Smooth muscle cell (in vitro differentiated cells): Measurements from ENCODE around the gene SLC35A5. TPM values are rescaled to one million over a fixed set of nuclear protein-coding genes. Genes with fewer than 3 reads are reported as not detected.

Experiments
- DNase-seq: peaks from one replicate; lab custom pipeline; 2025; ENCODE audit not compliant: unreplicated experiment; lab: John Stamatoyannopoulos, UW
- H2AFZ ChIP-seq: fragments of 200-600 bp; sonication (generic); 2 replicates; pipeline ENCODE4 v1.6.0; 2016; ENCODE audit warnings: antibody characterized with exemption, low read depth, mild to moderate bottlenecking
- H3F3A ChIP-seq: fragments of 200-600 bp; sonication (generic); 2 replicates; pipeline ENCODE4 v1.6.0; 2017; ENCODE audit warnings: antibody characterized with exemption, low read depth
- H3K27ac ChIP-seq: fragments of 200-600 bp; sonication (generic); 2 replicates; pipeline ENCODE4 v1.5.1; 2016; ENCODE audit warnings: low read depth, mild to moderate bottlenecking
- H3K27me3 ChIP-seq: fragments of 200-600 bp; sonication (generic); 2 replicates; pipeline ENCODE4 v1.6.1; 2016; ENCODE audit warnings: low read depth, mild to moderate bottlenecking
- H3K36me3 ChIP-seq: fragments of 200-600 bp; sonication (generic); 2 replicates; pipeline ENCODE4 v1.5.1; 2016; ENCODE audit warnings: low read depth
- H3K4me1 ChIP-seq: fragments of 200-600 bp; sonication (generic); 2 replicates; pipeline ENCODE4 v1.5.1; 2016; ENCODE audit warnings: low read depth
- H3K4me2 ChIP-seq: fragments of 200-600 bp; sonication (generic); 2 replicates; pipeline ENCODE4 v1.6.0; 2016; ENCODE audit warnings: mild to moderate bottlenecking
- H3K4me3 ChIP-seq: fragments of 200-600 bp; sonication (generic); 2 replicates; pipeline ENCODE4 v1.5.1; 2016; ENCODE audit warnings: mild to moderate bottlenecking
- H3K79me2 ChIP-seq: fragments of 200-600 bp; sonication (generic); 2 replicates; pipeline ENCODE4 v1.6.0; 2016; ENCODE audit warnings: low read depth, mild to moderate bottlenecking
- H3K9ac ChIP-seq: fragments of 200-600 bp; sonication (generic); 2 replicates; pipeline ENCODE4 v1.6.0; 2016; ENCODE audit warnings: low read depth
- H3K9me3 ChIP-seq: fragments of 200-600 bp; sonication (generic); replicated peaks from 2 replicates; pipeline ENCODE4 v1.5.1; 2016; ENCODE audit warnings: low read depth
- H4K20me1 ChIP-seq: fragments of 200-600 bp; sonication (generic); 2 replicates; pipeline ENCODE4 v1.6.0; 2016; ENCODE audit warnings: low read depth
- CTCF ChIP-seq: fragments of 200-600 bp; sonication (generic); IDR thresholded peaks from 2 replicates; pipeline ENCODE4 v1.5.1; 2017; ENCODE audit warnings: borderline replicate concordance, mild to moderate bottlenecking, antibody characterized with exemption; ENCODE audit not compliant: insufficient read depth, poor library complexity, severe bottlenecking
- WGBS: methylation state at CpG from one replicate; pipeline ENCODE4 v1.1.7; 2016; ENCODE audit warnings: low lambda C conversion rate; 5-methylcytosine and 5-hydroxymethylcytosine counted together
- polyA plus RNA-seq: library from polyadenylated mRNA; unstranded; fragments of >200 nt; fragmentation: Nextera tagmentation; extraction: Ambion mirVana; gene quantifications from 2 replicates; pipeline ENCODE4 v1.2.1, GENCODE V29; 2016
- total RNA-seq: library from RNA; depleted of rRNA; stranded (reverse); fragments of >200 nt; gene quantifications from 2 replicates; pipeline ENCODE4 v1.2.3, GENCODE V29; 2014

Gene SLC35A5
- total and polyA plus RNA-seq, 2 experiments from 2014 or later: 18.1 to 28.0 TPM

DNA sequence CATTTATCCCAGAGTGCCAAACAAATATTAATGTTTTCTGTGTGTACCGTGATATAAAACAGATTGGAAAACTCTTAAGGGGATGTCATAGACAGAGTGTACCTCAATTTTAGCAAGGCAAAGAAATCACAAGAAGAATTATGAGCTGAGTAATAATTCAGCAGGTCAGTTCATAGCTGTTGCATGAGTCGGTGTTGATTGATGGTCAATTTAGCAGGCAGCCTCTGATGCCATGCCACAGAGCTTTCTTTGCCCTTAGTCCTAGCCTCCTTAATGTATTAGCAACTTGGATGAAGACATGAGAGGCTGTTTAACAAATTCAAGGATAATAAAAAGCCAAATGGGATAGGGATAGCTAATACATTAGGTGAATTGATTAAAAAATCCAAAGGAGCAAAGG, 6.8 kb downstream of the SLC35A5 start:
- no peak overlapping the region for H3K4me2 ChIP-seq
- WGBS: 92% methylated on average over 2 of the region's 2 CpGs
- no peaks in the 10 kb centered on the region for H3K79me2 ChIP-seq
- TF ChIP-seq CTCF: no peak
- H3K9me3 ChIP-seq: no peaks in the 10 kb centered on the region
- no peaks in the 10 kb centered on the region for H3F3A ChIP-seq
- DNase-seq: no peak
- H3K36me3 ChIP-seq: peaks cover 9% of the 10 kb centered on the region
- no peaks in the 10 kb centered on the region for H4K20me1 ChIP-seq
- no peak overlapping the region for H3K27ac ChIP-seq
- no peak overlapping the region for H3K9ac ChIP-seq
- no peak overlapping the region for H2AFZ ChIP-seq
- peaks cover 2% of the 10 kb centered on the region for H3K4me1 ChIP-seq
- no peak overlapping the region for H3K4me3 ChIP-seq
- H3K27me3 ChIP-seq: no peaks in the 10 kb centered on the region

DNA sequence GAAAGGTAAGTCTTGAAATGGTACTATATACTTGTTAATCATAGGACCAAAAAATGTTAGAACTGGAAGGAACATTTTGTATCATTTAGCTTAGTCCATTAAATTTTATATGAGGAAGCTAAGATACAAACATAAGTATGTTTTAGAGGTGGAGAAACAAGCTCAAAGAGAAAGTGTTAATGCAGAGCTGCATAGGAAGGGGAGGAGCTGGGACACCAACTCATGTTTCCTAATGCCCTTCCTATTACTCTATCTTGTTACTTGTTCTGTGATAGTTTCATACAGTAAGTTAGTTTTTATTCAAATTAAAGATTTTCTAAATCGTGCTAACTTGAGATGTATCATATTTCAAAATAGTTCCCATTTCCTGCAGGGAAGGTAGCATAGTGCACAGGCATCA, 7.4 kb downstream of the SLC35A5 start:
- Histone ChIP-seq H3F3A (no peaks in the 10 kb centered on the region), H3K36me3 (peaks cover 14% of the 10 kb centered on the region), H3K9ac (no peak overlapping the region), H2AFZ (no peak overlapping the region), H3K79me2 (no peaks in the 10 kb centered on the region), H4K20me1 (no peaks in the 10 kb centered on the region), H3K4me1 (no peaks in the 10 kb centered on the region), H3K4me2 (no peak overlapping the region), H3K4me3 (no peak overlapping the region), H3K27me3 (no peaks in the 10 kb centered on the region), H3K27ac (no peak overlapping the region), H3K9me3 (no peaks in the 10 kb centered on the region)
- DNase-seq: no peak
- WGBS: 86% methylated on average over 1 of the region's 1 CpG
- TF ChIP-seq CTCF: no peak

DNA sequence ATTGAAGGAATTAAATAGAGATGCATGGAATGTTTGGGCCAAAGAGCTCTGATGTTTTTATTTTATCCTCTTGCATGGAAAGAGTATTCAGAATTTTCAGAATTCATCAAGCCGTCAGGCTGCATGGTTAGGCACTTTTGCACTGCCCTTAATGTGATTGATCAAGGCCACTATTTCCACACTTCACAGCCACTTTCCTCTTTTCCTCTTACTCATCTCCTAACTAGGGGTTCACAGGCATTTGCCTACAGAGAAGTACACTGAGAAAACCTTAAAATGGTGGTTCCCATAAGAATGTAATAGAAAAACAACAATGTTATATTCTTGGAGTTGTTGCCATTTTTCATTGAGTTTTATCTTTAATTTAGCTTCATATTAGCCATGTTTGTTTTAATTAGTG, 10.9 kb downstream of the SLC35A5 start:
- no peaks in the 10 kb centered on the region for H3K4me1 ChIP-seq
- H3K27me3 ChIP-seq: no peaks in the 10 kb centered on the region
- H3K4me2 ChIP-seq: no peak overlapping the region
- peaks cover 14% of the 10 kb centered on the region for H3K36me3 ChIP-seq
- no peaks in the 10 kb centered on the region for H3K79me2 ChIP-seq
- no peak for DNase-seq
- H4K20me1 ChIP-seq: no peaks in the 10 kb centered on the region
- no peaks in the 10 kb centered on the region for H3F3A ChIP-seq
- no peak overlapping the region for H3K4me3 ChIP-seq
- no peak overlapping the region for H3K27ac ChIP-seq
- TF ChIP-seq CTCF: no peak
- H3K9me3 ChIP-seq: no peaks in the 10 kb centered on the region
- 100% methylated on average over 1 of the region's 1 CpG for WGBS
- no peak overlapping the region for H2AFZ ChIP-seq
- no peak overlapping the region for H3K9ac ChIP-seq

DNA sequence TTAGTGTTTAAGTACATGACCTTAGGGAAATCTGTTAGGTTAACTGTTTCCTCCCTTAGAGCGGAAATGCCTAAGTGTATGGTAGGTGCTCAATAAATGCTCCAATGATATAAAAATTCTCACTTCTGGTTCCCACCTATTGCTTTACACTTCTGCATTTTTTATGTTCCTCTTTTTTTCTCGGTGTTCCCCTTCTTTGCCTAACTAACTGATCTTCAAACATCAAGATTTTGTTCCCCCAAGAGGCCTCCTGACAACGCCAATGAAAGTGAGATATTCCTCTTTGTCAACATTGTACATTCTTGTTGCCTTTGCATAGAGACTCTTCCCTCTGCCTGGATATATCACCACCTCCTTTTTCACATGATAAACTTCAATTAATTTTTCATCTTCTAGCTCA, 17.4 kb downstream of the SLC35A5 start:
- H3K27me3 ChIP-seq: no peaks in the 10 kb centered on the region
- no peaks in the 10 kb centered on the region for H3K36me3 ChIP-seq
- H3K9ac ChIP-seq: no peak overlapping the region
- H3K4me1 ChIP-seq: no peaks in the 10 kb centered on the region
- 97% methylated on average over 3 of the region's 3 CpGs for WGBS
- DNase-seq: no peak
- no peak overlapping the region for H3K27ac ChIP-seq
- no peak overlapping the region for H2AFZ ChIP-seq
- TF ChIP-seq CTCF: no peak
- H3K4me2 ChIP-seq: no peak overlapping the region
- H3K4me3 ChIP-seq: no peak overlapping the region
- H3K79me2 ChIP-seq: no peaks in the 10 kb centered on the region
- no peaks in the 10 kb centered on the region for H3F3A ChIP-seq
- no peaks in the 10 kb centered on the region for H4K20me1 ChIP-seq
- H3K9me3 ChIP-seq: no peaks in the 10 kb centered on the region
